GM23338 (cell line): ENCODE measurements around the gene GSC2.

Experiments
- CREB1 ChIP-seq: fragments of 250-450 bp; sonication (Bioruptor Pico); IDR thresholded peaks from 2 replicates; pipeline ENCODE4 v1.5.0; 2020; ENCODE audit warnings: low read depth, mild to moderate bottlenecking, moderate library complexity
- EZH2 ChIP-seq: fragments of 200-600 bp; sonication (generic); IDR thresholded peaks from one replicate; pipeline ENCODE4 v1.8.0; 2017; ENCODE audit warnings: antibody characterized with exemption, mild to moderate bottlenecking, low read depth; ENCODE audit not compliant: unreplicated experiment
- EZH2phosphoT487 ChIP-seq: fragments of 200-600 bp; sonication (generic); IDR thresholded peaks from one replicate; pipeline ENCODE4 v1.8.1; 2018; ENCODE audit warnings: antibody characterized with exemption; ENCODE audit not compliant: unreplicated experiment
- JUNB ChIP-seq: IDR thresholded peaks from one replicate; pipeline ENCODE4 v1.6.1; 2016; ENCODE audit warnings: antibody characterized with exemption; ENCODE audit not compliant: unreplicated experiment
- NANOG ChIP-seq: IDR thresholded peaks from 2 replicates; pipeline ENCODE4 v1.6.1; 2016; ENCODE audit warnings: antibody characterized with exemption, borderline replicate concordance
- POLR2AphosphoS5 ChIP-seq: IDR thresholded peaks from 2 replicates; pipeline ENCODE4 v1.6.1; 2016; ENCODE audit warnings: antibody characterized with exemption, low read depth
- STAT1 ChIP-seq: IDR thresholded peaks from one replicate; pipeline ENCODE4 v1.6.1; 2016; ENCODE audit warnings: antibody characterized with exemption; ENCODE audit not compliant: unreplicated experiment
- ZNF114 ChIP-seq: fragments of 250-450 bp; sonication (Bioruptor Pico); IDR thresholded peaks from 2 replicates; pipeline ENCODE4 v1.5.0; 2020; ENCODE audit warnings: mild to moderate bottlenecking, moderate library complexity
- ZNF331 ChIP-seq: fragments of 250-450 bp; sonication (Bioruptor Pico); IDR thresholded peaks from 2 replicates; pipeline ENCODE4 v1.5.0; 2020; ENCODE audit warnings: low read depth, mild to moderate bottlenecking, moderate library complexity
- TF ChIP-seq, protein P1 (sequence below), 2 experiments: fragments of 200-600 bp in 1 of 2; sonication (generic) in 1 of 2; conservative IDR thresholded peaks; 2 replicates each; pipeline versions ENCODE4 v1.5.1 to v1.6.1; 2016 to 2017; ENCODE audit warnings: antibody characterized with exemption in 2 of 2, low read depth in 2 of 2, mild to moderate bottlenecking in 2 of 2, moderate library complexity in 1 of 2
- TF ChIP-seq, protein P2 (sequence below): IDR thresholded peaks from one replicate; pipeline ENCODE4 v1.6.1; 2018; ENCODE audit warnings: antibody characterized with exemption; ENCODE audit not compliant: unreplicated experiment
- TF ChIP-seq, protein P3 (sequence below): IDR thresholded peaks from 2 replicates; pipeline ENCODE4 v1.6.1; 2016; ENCODE audit warnings: antibody characterized with exemption
- TF ChIP-seq, protein P4 (sequence below): fragments of 250-450 bp; sonication (Bioruptor Pico); IDR thresholded peaks from 2 replicates; pipeline ENCODE4 v1.5.0; 2020; ENCODE audit warnings: mild to moderate bottlenecking, moderate library complexity

DNA sequence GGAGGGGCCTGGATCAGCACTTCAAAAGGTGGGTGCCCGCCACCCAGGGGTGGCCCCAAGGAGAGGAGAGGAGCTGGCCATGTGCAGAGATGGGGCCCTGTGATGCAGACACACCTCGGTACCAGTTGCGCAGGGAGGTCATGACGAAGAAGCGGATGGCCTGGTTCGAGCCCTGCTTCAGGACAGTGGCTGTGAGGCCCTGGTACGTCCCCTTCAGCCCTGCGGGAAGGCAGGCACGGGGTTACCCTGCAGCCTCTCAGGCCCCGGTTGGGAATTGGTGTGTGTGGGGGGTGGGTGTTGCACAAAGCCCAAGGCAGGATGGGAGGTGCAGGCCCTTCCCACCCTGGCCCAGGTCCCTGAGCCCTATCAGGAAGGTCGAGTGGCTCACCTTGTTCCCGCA lies 26.6 kb upstream of the GSC2 start:
- TF ChIP-seq, protein P1, sequence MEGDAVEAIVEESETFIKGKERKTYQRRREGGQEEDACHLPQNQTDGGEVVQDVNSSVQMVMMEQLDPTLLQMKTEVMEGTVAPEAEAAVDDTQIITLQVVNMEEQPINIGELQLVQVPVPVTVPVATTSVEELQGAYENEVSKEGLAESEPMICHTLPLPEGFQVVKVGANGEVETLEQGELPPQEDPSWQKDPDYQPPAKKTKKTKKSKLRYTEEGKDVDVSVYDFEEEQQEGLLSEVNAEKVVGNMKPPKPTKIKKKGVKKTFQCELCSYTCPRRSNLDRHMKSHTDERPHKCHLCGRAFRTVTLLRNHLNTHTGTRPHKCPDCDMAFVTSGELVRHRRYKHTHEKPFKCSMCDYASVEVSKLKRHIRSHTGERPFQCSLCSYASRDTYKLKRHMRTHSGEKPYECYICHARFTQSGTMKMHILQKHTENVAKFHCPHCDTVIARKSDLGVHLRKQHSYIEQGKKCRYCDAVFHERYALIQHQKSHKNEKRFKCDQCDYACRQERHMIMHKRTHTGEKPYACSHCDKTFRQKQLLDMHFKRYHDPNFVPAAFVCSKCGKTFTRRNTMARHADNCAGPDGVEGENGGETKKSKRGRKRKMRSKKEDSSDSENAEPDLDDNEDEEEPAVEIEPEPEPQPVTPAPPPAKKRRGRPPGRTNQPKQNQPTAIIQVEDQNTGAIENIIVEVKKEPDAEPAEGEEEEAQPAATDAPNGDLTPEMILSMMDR (conservative IDR thresholded peaks at IDR 0.05; ENCODE audit: low read depth in 2 of 2), result no peak
- no peak for TF ChIP-seq EZH2
- TF ChIP-seq EZH2phosphoT487, result no peak
- TF ChIP-seq POLR2AphosphoS5, result peak; percentile 31; the same call in 1 of the 2 replicates
- TF ChIP-seq, protein P2, sequence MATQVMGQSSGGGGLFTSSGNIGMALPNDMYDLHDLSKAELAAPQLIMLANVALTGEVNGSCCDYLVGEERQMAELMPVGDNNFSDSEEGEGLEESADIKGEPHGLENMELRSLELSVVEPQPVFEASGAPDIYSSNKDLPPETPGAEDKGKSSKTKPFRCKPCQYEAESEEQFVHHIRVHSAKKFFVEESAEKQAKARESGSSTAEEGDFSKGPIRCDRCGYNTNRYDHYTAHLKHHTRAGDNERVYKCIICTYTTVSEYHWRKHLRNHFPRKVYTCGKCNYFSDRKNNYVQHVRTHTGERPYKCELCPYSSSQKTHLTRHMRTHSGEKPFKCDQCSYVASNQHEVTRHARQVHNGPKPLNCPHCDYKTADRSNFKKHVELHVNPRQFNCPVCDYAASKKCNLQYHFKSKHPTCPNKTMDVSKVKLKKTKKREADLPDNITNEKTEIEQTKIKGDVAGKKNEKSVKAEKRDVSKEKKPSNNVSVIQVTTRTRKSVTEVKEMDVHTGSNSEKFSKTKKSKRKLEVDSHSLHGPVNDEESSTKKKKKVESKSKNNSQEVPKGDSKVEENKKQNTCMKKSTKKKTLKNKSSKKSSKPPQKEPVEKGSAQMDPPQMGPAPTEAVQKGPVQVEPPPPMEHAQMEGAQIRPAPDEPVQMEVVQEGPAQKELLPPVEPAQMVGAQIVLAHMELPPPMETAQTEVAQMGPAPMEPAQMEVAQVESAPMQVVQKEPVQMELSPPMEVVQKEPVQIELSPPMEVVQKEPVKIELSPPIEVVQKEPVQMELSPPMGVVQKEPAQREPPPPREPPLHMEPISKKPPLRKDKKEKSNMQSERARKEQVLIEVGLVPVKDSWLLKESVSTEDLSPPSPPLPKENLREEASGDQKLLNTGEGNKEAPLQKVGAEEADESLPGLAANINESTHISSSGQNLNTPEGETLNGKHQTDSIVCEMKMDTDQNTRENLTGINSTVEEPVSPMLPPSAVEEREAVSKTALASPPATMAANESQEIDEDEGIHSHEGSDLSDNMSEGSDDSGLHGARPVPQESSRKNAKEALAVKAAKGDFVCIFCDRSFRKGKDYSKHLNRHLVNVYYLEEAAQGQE, result no peak
- TF ChIP-seq CREB1 (CRISPR knock-in tag), result no peak
- TF ChIP-seq ZNF114 (CRISPR knock-in tag), result no peak
- no peak for TF ChIP-seq JUNB
- TF ChIP-seq, protein P3, sequence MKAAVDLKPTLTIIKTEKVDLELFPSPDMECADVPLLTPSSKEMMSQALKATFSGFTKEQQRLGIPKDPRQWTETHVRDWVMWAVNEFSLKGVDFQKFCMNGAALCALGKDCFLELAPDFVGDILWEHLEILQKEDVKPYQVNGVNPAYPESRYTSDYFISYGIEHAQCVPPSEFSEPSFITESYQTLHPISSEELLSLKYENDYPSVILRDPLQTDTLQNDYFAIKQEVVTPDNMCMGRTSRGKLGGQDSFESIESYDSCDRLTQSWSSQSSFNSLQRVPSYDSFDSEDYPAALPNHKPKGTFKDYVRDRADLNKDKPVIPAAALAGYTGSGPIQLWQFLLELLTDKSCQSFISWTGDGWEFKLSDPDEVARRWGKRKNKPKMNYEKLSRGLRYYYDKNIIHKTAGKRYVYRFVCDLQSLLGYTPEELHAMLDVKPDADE, result no peak
- TF ChIP-seq STAT1, result no peak
- TF ChIP-seq ZNF331, result no peak
- no peak for TF ChIP-seq NANOG
- TF ChIP-seq, protein P4, sequence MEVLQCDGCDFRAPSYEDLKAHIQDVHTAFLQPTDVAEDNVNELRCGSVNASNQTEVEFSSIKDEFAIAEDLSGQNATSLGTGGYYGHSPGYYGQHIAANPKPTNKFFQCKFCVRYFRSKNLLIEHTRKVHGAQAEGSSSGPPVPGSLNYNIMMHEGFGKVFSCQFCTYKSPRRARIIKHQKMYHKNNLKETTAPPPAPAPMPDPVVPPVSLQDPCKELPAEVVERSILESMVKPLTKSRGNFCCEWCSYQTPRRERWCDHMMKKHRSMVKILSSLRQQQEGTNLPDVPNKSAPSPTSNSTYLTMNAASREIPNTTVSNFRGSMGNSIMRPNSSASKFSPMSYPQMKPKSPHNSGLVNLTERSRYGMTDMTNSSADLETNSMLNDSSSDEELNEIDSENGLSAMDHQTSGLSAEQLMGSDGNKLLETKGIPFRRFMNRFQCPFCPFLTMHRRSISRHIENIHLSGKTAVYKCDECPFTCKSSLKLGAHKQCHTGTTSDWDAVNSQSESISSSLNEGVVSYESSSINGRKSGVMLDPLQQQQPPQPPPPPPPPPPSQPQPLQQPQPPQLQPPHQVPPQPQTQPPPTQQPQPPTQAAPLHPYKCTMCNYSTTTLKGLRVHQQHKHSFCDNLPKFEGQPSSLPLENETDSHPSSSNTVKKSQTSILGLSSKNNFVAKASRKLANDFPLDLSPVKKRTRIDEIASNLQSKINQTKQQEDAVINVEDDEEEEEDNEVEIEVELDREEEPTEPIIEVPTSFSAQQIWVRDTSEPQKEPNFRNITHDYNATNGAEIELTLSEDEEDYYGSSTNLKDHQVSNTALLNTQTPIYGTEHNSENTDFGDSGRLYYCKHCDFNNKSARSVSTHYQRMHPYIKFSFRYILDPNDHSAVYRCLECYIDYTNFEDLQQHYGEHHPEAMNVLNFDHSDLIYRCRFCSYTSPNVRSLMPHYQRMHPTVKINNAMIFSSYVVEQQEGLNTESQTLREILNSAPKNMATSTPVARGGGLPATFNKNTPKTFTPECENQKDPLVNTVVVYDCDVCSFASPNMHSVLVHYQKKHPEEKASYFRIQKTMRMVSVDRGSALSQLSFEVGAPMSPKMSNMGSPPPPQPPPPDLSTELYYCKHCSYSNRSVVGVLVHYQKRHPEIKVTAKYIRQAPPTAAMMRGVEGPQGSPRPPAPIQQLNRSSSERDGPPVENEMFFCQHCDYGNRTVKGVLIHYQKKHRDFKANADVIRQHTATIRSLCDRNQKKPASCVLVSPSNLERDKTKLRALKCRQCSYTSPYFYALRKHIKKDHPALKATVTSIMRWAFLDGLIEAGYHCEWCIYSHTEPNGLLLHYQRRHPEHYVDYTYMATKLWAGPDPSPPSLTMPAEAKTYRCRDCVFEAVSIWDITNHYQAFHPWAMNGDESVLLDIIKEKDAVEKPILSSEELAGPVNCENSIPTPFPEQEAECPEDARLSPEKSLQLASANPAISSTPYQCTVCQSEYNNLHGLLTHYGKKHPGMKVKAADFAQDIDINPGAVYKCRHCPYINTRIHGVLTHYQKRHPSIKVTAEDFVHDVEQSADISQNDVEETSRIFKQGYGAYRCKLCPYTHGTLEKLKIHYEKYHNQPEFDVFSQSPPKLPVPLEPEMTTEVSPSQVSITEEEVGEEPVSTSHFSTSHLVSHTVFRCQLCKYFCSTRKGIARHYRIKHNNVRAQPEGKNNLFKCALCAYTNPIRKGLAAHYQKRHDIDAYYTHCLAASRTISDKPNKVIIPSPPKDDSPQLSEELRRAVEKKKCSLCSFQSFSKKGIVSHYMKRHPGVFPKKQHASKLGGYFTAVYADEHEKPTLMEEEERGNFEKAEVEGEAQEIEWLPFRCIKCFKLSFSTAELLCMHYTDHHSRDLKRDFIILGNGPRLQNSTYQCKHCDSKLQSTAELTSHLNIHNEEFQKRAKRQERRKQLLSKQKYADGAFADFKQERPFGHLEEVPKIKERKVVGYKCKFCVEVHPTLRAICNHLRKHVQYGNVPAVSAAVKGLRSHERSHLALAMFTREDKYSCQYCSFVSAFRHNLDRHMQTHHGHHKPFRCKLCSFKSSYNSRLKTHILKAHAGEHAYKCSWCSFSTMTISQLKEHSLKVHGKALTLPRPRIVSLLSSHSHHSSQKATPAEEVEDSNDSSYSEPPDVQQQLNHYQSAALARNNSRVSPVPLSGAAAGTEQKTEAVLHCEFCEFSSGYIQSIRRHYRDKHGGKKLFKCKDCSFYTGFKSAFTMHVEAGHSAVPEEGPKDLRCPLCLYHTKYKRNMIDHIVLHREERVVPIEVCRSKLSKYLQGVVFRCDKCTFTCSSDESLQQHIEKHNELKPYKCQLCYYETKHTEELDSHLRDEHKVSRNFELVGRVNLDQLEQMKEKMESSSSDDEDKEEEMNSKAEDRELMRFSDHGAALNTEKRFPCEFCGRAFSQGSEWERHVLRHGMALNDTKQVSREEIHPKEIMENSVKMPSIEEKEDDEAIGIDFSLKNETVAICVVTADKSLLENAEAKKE (CRISPR knock-in tag), result no peak
